Adrenal gland (tissue), 12 donors: Measurements from ENCODE around the gene CCDC92B. TPM values are rescaled to one million over a fixed set of nuclear protein-coding genes. Genes with fewer than 3 reads are reported as not detected.

ENCODE experiments used
- DNase-seq, 7 donors: peaks; one replicate each; pipeline ENCODE4 v3.0.0-alpha.2; 2019 to 2020
- H3K27ac ChIP-seq, 5 donors: fragments of 200-600 bp; sonication (generic) in 4 of 5; 1 replicate in 3 of 5; 2 replicates in 2 of 5; pipeline versions ENCODE4 v1.5.1 to v1.8.0; 2016 to 2020; ENCODE audit warnings: mild to moderate bottlenecking in 1 of 5
- H3K27me3 ChIP-seq: fragments of 200-600 bp; 2 replicates; pipeline ENCODE4 v1.8.0; 2021
- H3K36me3 ChIP-seq, 2 donors: fragments of 200-600 bp; replicated peaks in 1 of 2; 1 replicate in 1 of 2; 2 replicates in 1 of 2; pipeline versions ENCODE4 v1.5.1 to v1.8.0; 2018 to 2022
- H3K4me1 ChIP-seq, 2 donors: fragments of 200-600 bp; replicated peaks in 1 of 2; 1 replicate in 1 of 2; 2 replicates in 1 of 2; pipeline versions ENCODE4 v1.5.1 to v1.8.0; 2018 to 2021
- H3K4me3 ChIP-seq, 4 donors: fragments of 200-600 bp; sonication (generic) in 3 of 4; one replicate each; pipeline ENCODE4 v1.5.1; 2016 to 2018
- H3K9me3 ChIP-seq, 3 donors: fragments of 200-600 bp; sonication (generic) in 1 of 3; replicated peaks in 1 of 3; 1 replicate in 2 of 3; 2 replicates in 1 of 3; pipeline versions ENCODE4 v1.5.1 to v1.8.0; 2016 to 2021
- POLR2A ChIP-seq, 2 donors: fragments of 450-650 bp; IDR thresholded peaks; one replicate each; pipeline ENCODE4 v1.6.1; 2017; ENCODE audit warnings: antibody characterized with exemption in 2 of 2, mild to moderate bottlenecking in 2 of 2, moderate library complexity in 1 of 2
- WGBS, 4 donors: extraction: QIAGEN DNeasy Blood & Tissue Kit in 2 of 4; methylation state at CpG; one replicate each; pipeline versions ENCODE4 v1.1.5 to v1.1.7; 2013 to 2017; 5-methylcytosine and 5-hydroxymethylcytosine counted together
- intact Hi-C, 2 donors: fragments of 100-400 bp; cut with DNase I; formaldehyde crosslinking; loops; one replicate each; pipeline versions ENCODE4 v1.14.1 to v1.15.0; 2022 to 2023
- polyA plus RNA-seq, 3 donors: library from polyadenylated mRNA; stranded (reverse); fragments of 200-250 nt in 2 of 3; fragments of 350-450 nt in 1 of 3; fragmentation: Illumina TruSeq in 1 of 3; extraction: RNeasy Lipid Tissue Mini Kit (QIAGEN cat#74804) in 1 of 3; gene quantifications; one replicate each; pipeline ENCODE4 v1.2.3, GENCODE V29; 2013 to 2014
- total RNA-seq, 9 donors: library from RNA; depleted of rRNA in 4 of 9; stranded (reverse); fragments of >200 nt in 4 of 9; fragments of 120-200 nt in 1 of 9; fragmentation: NEBNext Ultra II Directional in 1 of 9; extraction: Animal tissue kit (Norgen Biotek cat#: 25700) in 1 of 9; gene quantifications; one replicate each; pipeline versions ENCODE4 v1.1.0 to v1.2.4, GENCODE V29; 2013 to 2023
- TF ChIP-seq, protein P1 (sequence below), 6 experiments: fragments of 450-650 bp in 4 of 6; fragments of 200-600 bp in 2 of 6; sonication (generic) in 1 of 6; IDR thresholded peaks; 1 replicate in 5 of 6; 2 replicates in 1 of 6; pipeline versions ENCODE4 v1.5.1 to v1.8.0; 2016 to 2021; ENCODE audit warnings: antibody characterized with exemption in 6 of 6, mild to moderate bottlenecking in 2 of 6, moderate library complexity in 1 of 6
- donor health status: healthy with polysubstance abuse.
- donor health status: Bipolar disorder and iron deficiency.
- donor health status: DM: yes; HTN: yes; CAD: no.
- donor health status: DM: no; HTN: no; CAD: no.
- donor health status: DM: no; HTN: no; CAD: no.
- donor health status: DM: yes; HTN: yes; CAD: no.

The CCDC92B gene
- total and polyA plus RNA-seq, 12 donors, result 0.10 to 4.7 (median 0.55) TPM; not detected in 3

DNA sequence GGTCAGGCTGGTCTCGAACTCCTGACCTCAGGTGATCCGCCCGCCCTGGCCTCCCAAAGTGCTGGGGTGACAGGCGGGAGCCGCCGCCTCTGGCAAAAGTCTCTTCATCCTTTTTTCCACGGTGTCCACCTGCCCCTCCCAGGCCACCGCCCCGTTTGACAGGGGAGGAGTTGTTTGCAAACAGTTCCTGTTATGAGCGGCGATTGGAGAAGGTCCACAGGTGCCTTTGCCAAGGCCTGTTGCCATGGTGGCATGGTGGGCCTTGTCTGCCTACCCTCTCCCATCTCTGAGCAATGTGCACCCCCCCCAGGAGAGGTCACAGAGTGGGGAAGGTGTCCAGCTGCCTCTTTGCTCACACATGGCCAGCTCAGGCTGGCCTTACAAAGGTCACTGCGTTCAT is 30.8 kb upstream of the CCDC92B start:
- no peak for DNase-seq
- TF ChIP-seq, protein P1, sequence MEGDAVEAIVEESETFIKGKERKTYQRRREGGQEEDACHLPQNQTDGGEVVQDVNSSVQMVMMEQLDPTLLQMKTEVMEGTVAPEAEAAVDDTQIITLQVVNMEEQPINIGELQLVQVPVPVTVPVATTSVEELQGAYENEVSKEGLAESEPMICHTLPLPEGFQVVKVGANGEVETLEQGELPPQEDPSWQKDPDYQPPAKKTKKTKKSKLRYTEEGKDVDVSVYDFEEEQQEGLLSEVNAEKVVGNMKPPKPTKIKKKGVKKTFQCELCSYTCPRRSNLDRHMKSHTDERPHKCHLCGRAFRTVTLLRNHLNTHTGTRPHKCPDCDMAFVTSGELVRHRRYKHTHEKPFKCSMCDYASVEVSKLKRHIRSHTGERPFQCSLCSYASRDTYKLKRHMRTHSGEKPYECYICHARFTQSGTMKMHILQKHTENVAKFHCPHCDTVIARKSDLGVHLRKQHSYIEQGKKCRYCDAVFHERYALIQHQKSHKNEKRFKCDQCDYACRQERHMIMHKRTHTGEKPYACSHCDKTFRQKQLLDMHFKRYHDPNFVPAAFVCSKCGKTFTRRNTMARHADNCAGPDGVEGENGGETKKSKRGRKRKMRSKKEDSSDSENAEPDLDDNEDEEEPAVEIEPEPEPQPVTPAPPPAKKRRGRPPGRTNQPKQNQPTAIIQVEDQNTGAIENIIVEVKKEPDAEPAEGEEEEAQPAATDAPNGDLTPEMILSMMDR (IDR thresholded peaks at IDR 0.05), result no peak
- TF ChIP-seq POLR2A (IDR thresholded peaks at IDR 0.05), result no peak
- Histone ChIP-seq H3K27me3 (peaks cover 10% of the 10 kb centered on the region), H3K4me1 (no peaks in the 10 kb centered on the region), H3K4me3 (no peak overlapping the region), H3K36me3 (no peaks in the 10 kb centered on the region), H3K27ac (no peak overlapping the region), H3K9me3 (no peaks in the 10 kb centered on the region)
- intact Hi-C loops, result no loop called here
- WGBS, 4 donors, result 80 to 88% (median 85%) methylated on average over 5 to 12 of the region's 12 CpGs

DNA sequence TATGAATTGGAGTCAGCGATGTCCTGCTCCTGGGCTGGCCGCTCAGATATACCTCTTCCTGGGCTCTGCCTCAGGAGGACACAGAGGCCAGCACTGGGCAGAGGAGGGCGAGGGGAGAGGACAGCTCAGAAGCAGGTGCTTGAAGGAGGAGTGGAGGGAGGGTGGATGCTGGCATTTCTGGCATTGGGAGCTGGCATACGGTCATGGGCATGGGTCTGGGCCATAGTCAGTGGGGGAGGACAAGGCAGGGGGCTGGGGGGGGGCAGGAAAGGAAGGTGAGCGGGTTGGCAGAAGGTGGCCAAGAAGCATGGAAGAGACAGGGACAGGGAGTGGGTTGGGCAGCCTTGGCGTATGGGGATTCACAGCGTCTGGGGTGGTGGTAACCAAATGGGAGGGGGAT is 30.1 kb upstream of the CCDC92B start:
- intact Hi-C loops, result no loop called here
- no peaks in the 10 kb centered on the region for H3K4me1 ChIP-seq
- H3K9me3 ChIP-seq, result no peaks in the 10 kb centered on the region
- no peak for DNase-seq
- 73 to 85% (median 78%) methylated on average over 7 of the region's 7 CpGs for WGBS, 4 donors
- TF ChIP-seq, protein P1 (IDR thresholded peaks at IDR 0.05), result no peak
- TF ChIP-seq POLR2A (IDR thresholded peaks at IDR 0.05), result no peak
- H3K36me3 ChIP-seq, result no peaks in the 10 kb centered on the region
- no peak overlapping the region for H3K27ac ChIP-seq
- H3K27me3 ChIP-seq, result peaks cover 10% of the 10 kb centered on the region
- no peak overlapping the region for H3K4me3 ChIP-seq

DNA sequence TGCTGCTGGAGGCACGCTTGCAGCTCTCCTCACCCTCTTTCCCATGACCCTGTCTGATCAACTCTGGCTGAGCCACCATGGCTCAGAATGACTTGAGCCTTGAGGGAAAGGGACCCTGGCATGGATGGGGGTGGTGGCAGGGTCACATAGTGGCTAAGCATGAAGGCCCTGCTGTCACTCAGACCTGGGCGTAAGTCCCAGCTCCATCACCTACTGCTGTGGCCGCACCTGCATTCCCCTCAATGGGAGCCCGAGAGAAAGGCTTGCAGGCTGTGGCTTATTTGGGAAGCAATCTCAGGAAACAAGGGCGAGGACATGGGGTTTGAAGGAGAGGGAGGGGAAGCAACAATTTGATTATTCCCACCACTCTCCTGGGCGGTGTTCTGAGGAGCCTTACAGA is 29.0 kb upstream of the CCDC92B start:
- no peak overlapping the region for H3K27ac ChIP-seq
- no peak for DNase-seq
- no peak overlapping the region for H3K4me3 ChIP-seq
- H3K4me1 ChIP-seq, result no peaks in the 10 kb centered on the region
- no peaks in the 10 kb centered on the region for H3K36me3 ChIP-seq
- TF ChIP-seq, protein P1 (IDR thresholded peaks at IDR 0.05), result no peak
- no peak for TF ChIP-seq POLR2A (IDR thresholded peaks at IDR 0.05)
- peaks cover 10% of the 10 kb centered on the region for H3K27me3 ChIP-seq
- no peaks in the 10 kb centered on the region for H3K9me3 ChIP-seq
- 68 to 80% (median 72%) methylated on average over 4 to 6 of the region's 6 CpGs for WGBS, 4 donors
- intact Hi-C loops, result no loop called here

- Histone ChIP-seq H3K27ac (no peak overlapping the region), H3K4me3 (no peak overlapping the region), H3K4me1 (no peaks in the 10 kb centered on the region), H3K9me3 (no peaks in the 10 kb centered on the region), H3K27me3 (peaks cover 10% of the 10 kb centered on the region), H3K36me3 (no peaks in the 10 kb centered on the region)
- no peak for TF ChIP-seq POLR2A (IDR thresholded peaks at IDR 0.05)
- TF ChIP-seq, protein P1 (IDR thresholded peaks at IDR 0.05), result no peak
- 30 to 38% (median 34%) methylated on average over 4 to 11 of the region's 11 CpGs for WGBS, 4 donors
- intact Hi-C loops, result no loop called here
- DNase-seq, result no peak
Measured at GRCh38 chr17:2777242-2777867, 27.9 kb upstream of the CCDC92B start.
